HG03103 (cell line): ENCODE measurements around the gene MROH2B.

Source experiments
- ATAC-seq: cut with Tn5 transposase; IDR thresholded peaks from one replicate; pipeline ENCODE4 v1.9.1; 2021; ENCODE audit warnings: low read depth; ENCODE audit not compliant: unreplicated experiment

MROH2B gene

GRCh38 chr5:40976041-40976440 lies 95.1 kb downstream of the MROH2B start:
- no peak for ATAC-seq

GRCh38 chr5:40973364-40974004 lies 97.7 kb downstream of the MROH2B start:
- no peak for ATAC-seq

GRCh38 chr5:40972434-40972833 lies 98.7 kb downstream of the MROH2B start:
- no peak for ATAC-seq

GRCh38 chr5:40962207-40962955 lies 108.8 kb downstream of the MROH2B start:
- no peak for ATAC-seq

GRCh38 chr5:40960037-40960436 lies 111.1 kb downstream of the MROH2B start:
- no peak for ATAC-seq

- ATAC-seq: no peak
These were observed 112.3 kb downstream of the MROH2B start for GRCh38 chr5:40958811-40959210.

- ATAC-seq: no peak
These were observed 114.1 kb downstream of the MROH2B start for GRCh38 chr5:40957048-40957447.

- ATAC-seq: no peak
These were observed 115.8 kb downstream of the MROH2B start for GRCh38 chr5:40955313-40955712.
